Peyer's patch (tissue), 4 donors: ENCODE measurements around the gene GUCY2D. TPM values are rescaled to one million over a fixed set of nuclear protein-coding genes. Genes with fewer than 3 reads are reported as not detected.
"Not testable (repeated sequence)": the region's sequence is repeated elsewhere in the genome, so short reads cannot be mapped to it uniquely, and the experiment has no call there.

Experiments
- DNase-seq, 3 donors: peaks; one replicate each; pipeline ENCODE4 v3.0.0-alpha.2; 2017 to 2019
- H3K27ac ChIP-seq, 4 donors: fragments of 200-600 bp; sonication (generic); one replicate each; pipeline ENCODE4 v1.5.1; 2016 to 2019
- H3K27me3 ChIP-seq, 2 donors: fragments of 200-600 bp; sonication (generic); one replicate each; pipeline ENCODE4 v1.5.1; 2019
- H3K36me3 ChIP-seq, 3 donors: fragments of 200-600 bp; sonication (generic); one replicate each; pipeline ENCODE4 v1.5.1; 2016 to 2019
- H3K4me1 ChIP-seq, 4 donors: fragments of 200-600 bp; sonication (generic); one replicate each; pipeline ENCODE4 v1.5.1; 2016 to 2019
- H3K4me3 ChIP-seq, 4 donors: fragments of 200-600 bp; sonication (generic); 1 replicate in 3 of 4; 2 replicates in 1 of 4; pipeline ENCODE4 v1.5.1; 2016 to 2019; ENCODE audit warnings: mild to moderate bottlenecking in 1 of 4
- H3K9me3 ChIP-seq, 4 donors: fragments of 200-600 bp; sonication (generic); one replicate each; pipeline ENCODE4 v1.5.1; 2016 to 2019; ENCODE audit warnings: mild to moderate bottlenecking in 1 of 4
- CTCF ChIP-seq, 6 experiments: fragments of 450-650 bp in 4 of 6; fragments of 200-600 bp in 2 of 6; sonication (generic) in 1 of 6; IDR thresholded peaks; one replicate each; pipeline ENCODE4 v1.5.1; 2017 to 2019; ENCODE audit warnings: antibody characterized with exemption in 6 of 6, mild to moderate bottlenecking in 3 of 6, moderate library complexity in 1 of 6
- POLR2A ChIP-seq, 2 donors: fragments of 450-650 bp; IDR thresholded peaks; one replicate each; pipeline ENCODE4 v1.5.1; 2017; ENCODE audit warnings: antibody characterized with exemption in 2 of 2, mild to moderate bottlenecking in 2 of 2, moderate library complexity in 2 of 2
- total RNA-seq, 4 donors: library from RNA; depleted of rRNA; stranded (reverse); fragments of >200 nt; gene quantifications; one replicate each; pipeline ENCODE4 v1.1.0, GENCODE V29; 2016

GUCY2D gene
- total RNA-seq, 4 donors from 2014 or later: not detected

- Histone ChIP-seq H3K4me3 (no peak overlapping the region), H3K27ac (no peak overlapping the region), H3K9me3 (no peaks in the 10 kb centered on the region), H3K36me3 (no peaks in the 10 kb centered on the region), H3K4me1 (peaks cover 0 to 16% (median 6%) of the 10 kb centered on the region in 4 donors), H3K27me3 (no peaks in the 10 kb centered on the region)
- DNase-seq: peak; percentile 51 to 72 (median 54)
- TF ChIP-seq POLR2A (IDR thresholded peaks at IDR 0.05) (no peak), CTCF (IDR thresholded peaks at IDR 0.05) (peak; percentile 42 to 88 (median 82))
These were observed 55.3 kb downstream of the GUCY2D start for GRCh38 chr17:8057691-8058114.

- no peak for DNase-seq
- no peak overlapping the region for H3K4me3 ChIP-seq
- H3K9me3 ChIP-seq: no peaks in the 10 kb centered on the region
- no peak for TF ChIP-seq CTCF (IDR thresholded peaks at IDR 0.05)
- no peak for TF ChIP-seq POLR2A (IDR thresholded peaks at IDR 0.05)
- peaks cover 0 to 20% (median 8%) of the 10 kb centered on the region in 4 donors for H3K4me1 ChIP-seq
- no peaks in the 10 kb centered on the region for H3K27me3 ChIP-seq
- no peaks in the 10 kb centered on the region for H3K36me3 ChIP-seq
- H3K27ac ChIP-seq: no peak overlapping the region
These were observed 56.7 kb downstream of the GUCY2D start for GRCh38 chr17:8059131-8059530.

GRCh38 chr17:8060274-8060673, 57.9 kb downstream of the GUCY2D start:
- no peaks in the 10 kb centered on the region for H3K27me3 ChIP-seq
- DNase-seq: peak; percentile 36 to 85 (median 63)
- H3K36me3 ChIP-seq: no peaks in the 10 kb centered on the region
- no peak overlapping the region for H3K27ac ChIP-seq
- H3K4me1 ChIP-seq: peaks cover 0 to 20% (median 8%) of the 10 kb centered on the region in 4 donors
- no peak for TF ChIP-seq POLR2A (IDR thresholded peaks at IDR 0.05)
- TF ChIP-seq CTCF (IDR thresholded peaks at IDR 0.05): peak; percentile 57 to 85 (median 78)
- H3K9me3 ChIP-seq: no peaks in the 10 kb centered on the region
- no peak overlapping the region for H3K4me3 ChIP-seq

- not testable (repeated sequence) for H3K36me3 ChIP-seq, H3K27me3 ChIP-seq, H3K9me3 ChIP-seq, H3K4me3 ChIP-seq, DNase-seq, H3K27ac ChIP-seq
- H3K4me1 ChIP-seq: peaks cover 0 to 15% (median 4%) of the 10 kb centered on the region in 4 donors
These were observed 59.4 kb downstream of the GUCY2D start for GRCh38 chr17:8061851-8062250.

GRCh38 chr17:8062435-8062806, 60.0 kb downstream of the GUCY2D start:
- Histone ChIP-seq H3K9me3 (no peaks in the 10 kb centered on the region), H3K4me1 (peaks cover 0 to 12% (median under 1%) of the 10 kb centered on the region in 4 donors), H3K4me3 (peak overlapping the region in 2 of 4 donors; percentile 0 to 26), H3K36me3 (no peaks in the 10 kb centered on the region), H3K27ac (no peak overlapping the region), H3K27me3 (no peaks in the 10 kb centered on the region)
- DNase-seq: no peak
- TF ChIP-seq POLR2A (IDR thresholded peaks at IDR 0.05): no peak
- TF ChIP-seq CTCF (IDR thresholded peaks at IDR 0.05): no peak

- Histone ChIP-seq H3K36me3 (no peaks in the 10 kb centered on the region), H3K27ac (no peak overlapping the region), H3K9me3 (no peaks in the 10 kb centered on the region), H3K4me1 (peaks cover 0 to 12% (median 0%) of the 10 kb centered on the region in 4 donors), H3K4me3 (peak overlapping the region in 2 of 4 donors; percentile 0 to 26), H3K27me3 (no peaks in the 10 kb centered on the region)
- TF ChIP-seq POLR2A (IDR thresholded peaks at IDR 0.05) (no peak), CTCF (IDR thresholded peaks at IDR 0.05) (no peak)
- no peak for DNase-seq
These were observed 60.5 kb downstream of the GUCY2D start for GRCh38 chr17:8062807-8063483.
